Glutamatergic neuron (in vitro differentiated cells): ENCODE measurements around the gene MLST8. TPM values are rescaled to one million over a fixed set of nuclear protein-coding genes. Genes with fewer than 3 reads are reported as not detected.
"Not testable (repeated sequence)": the region's sequence is repeated elsewhere in the genome, so short reads cannot be mapped to it uniquely, and the experiment has no call there.

ENCODE experiments used
- DNase-seq: peaks from one replicate; pipeline ENCODE4 v3.0.0; 2022
- H3K27ac Mint-ChIP-seq: one replicate; pipeline ENCODE4 v1.8.0; 2020; ENCODE audit warnings: mild to moderate bottlenecking, mixed read lengths, inconsistent platforms; ENCODE audit not compliant: unreplicated experiment
- H3K27me3 Mint-ChIP-seq: one replicate; pipeline ENCODE4 v1.8.0; 2020; ENCODE audit warnings: mild to moderate bottlenecking, moderate library complexity, mixed read lengths, inconsistent platforms; ENCODE audit not compliant: unreplicated experiment
- H3K36me3 Mint-ChIP-seq: one replicate; pipeline ENCODE4 v1.8.0; 2020; ENCODE audit warnings: mild to moderate bottlenecking, mixed read lengths, inconsistent platforms; ENCODE audit not compliant: unreplicated experiment
- H3K4me1 Mint-ChIP-seq: one replicate; pipeline ENCODE4 v1.8.0; 2020; ENCODE audit warnings: mild to moderate bottlenecking, low read depth, mixed read lengths, inconsistent platforms; ENCODE audit not compliant: unreplicated experiment
- H3K4me3 Mint-ChIP-seq: one replicate; pipeline ENCODE4 v1.8.0; 2020; ENCODE audit warnings: mild to moderate bottlenecking, mixed read lengths, inconsistent platforms; ENCODE audit not compliant: unreplicated experiment
- H3K9me3 Mint-ChIP-seq: one replicate; pipeline ENCODE4 v1.8.0; 2020; ENCODE audit warnings: mild to moderate bottlenecking, moderate library complexity, mixed read lengths, inconsistent platforms; ENCODE audit not compliant: unreplicated experiment
- CTCF ChIP-seq: fragments of 200-600 bp; sonication (generic); IDR thresholded peaks from one replicate; pipeline ENCODE4 v1.5.0; 2021; ENCODE audit not compliant: partially characterized antibody, unreplicated experiment
- total RNA-seq: library from RNA; stranded (reverse); fragmentation: NEBNext Ultra II Directional; extraction: Animal tissue kit (Norgen Biotek cat#: 25700); gene quantifications from one replicate; pipeline ENCODE4 v1.2.1, GENCODE V29; 2021; ENCODE audit not compliant: unreplicated experiment

MLST8 gene
- total RNA-seq, 1 donor from 2014 or later, result 57.9 TPM

- peaks cover 5% of the 10 kb centered on the region for H3K36me3 Mint-ChIP-seq
- no peak overlapping the region for H3K4me3 Mint-ChIP-seq
- H3K27ac Mint-ChIP-seq, result no peak overlapping the region
- no peaks in the 10 kb centered on the region for H3K4me1 Mint-ChIP-seq
- no peak for DNase-seq
- peaks cover 4% of the 10 kb centered on the region for H3K27me3 Mint-ChIP-seq
- peaks cover 2% of the 10 kb centered on the region for H3K9me3 Mint-ChIP-seq
- TF ChIP-seq CTCF, result no peak
These were observed 51.4 kb downstream of the MLST8 start for GRCh38 chr16:2256531-2257140.

- peaks cover 3% of the 10 kb centered on the region for H3K9me3 Mint-ChIP-seq
- TF ChIP-seq CTCF, result no peak
- H3K4me1 Mint-ChIP-seq, result no peaks in the 10 kb centered on the region
- H3K36me3 Mint-ChIP-seq, result peaks cover 5% of the 10 kb centered on the region
- H3K27me3 Mint-ChIP-seq, result peaks cover 4% of the 10 kb centered on the region
- H3K27ac Mint-ChIP-seq, result no peak overlapping the region
- no peak for DNase-seq
- H3K4me3 Mint-ChIP-seq, result no peak overlapping the region
These were observed 52.5 kb downstream of the MLST8 start for GRCh38 chr16:2257726-2258125.

- H3K4me1 Mint-ChIP-seq, DNase-seq, H3K4me3 Mint-ChIP-seq, H3K36me3 Mint-ChIP-seq, H3K27me3 Mint-ChIP-seq, H3K9me3 Mint-ChIP-seq, H3K27ac Mint-ChIP-seq: not testable (repeated sequence)
These were observed 53.3 kb downstream of the MLST8 start for GRCh38 chr16:2258530-2258929.

Other genes with a start within 250 kb of the MLST8 start
- 302 TPM for gene NDUFB10, start 245.9 kb upstream of the MLST8 start, total RNA-seq
- 1,772 TPM for gene RPS2, start 240.6 kb upstream of the MLST8 start, total RNA-seq
- not detected for gene RNF151, start 238.6 kb upstream of the MLST8 start, total RNA-seq
- 26.8 TPM for gene TBL3, start 233.4 kb upstream of the MLST8 start, total RNA-seq
- 1.3 TPM for gene NOXO1, start 224.0 kb upstream of the MLST8 start, total RNA-seq
- 26.0 TPM for gene GFER, start 221.3 kb upstream of the MLST8 start, total RNA-seq
- 45.7 TPM for gene SYNGR3, start 215.5 kb upstream of the MLST8 start, total RNA-seq
- 90.4 TPM for gene ZNF598, start 195.6 kb upstream of the MLST8 start, total RNA-seq
- 0.91 TPM for gene NPW, start 185.7 kb upstream of the MLST8 start, total RNA-seq
- 22.3 TPM for gene NHERF2, start 178.6 kb upstream of the MLST8 start, total RNA-seq
- gene NTHL1, start 157.6 kb upstream of the MLST8 start, total RNA-seq, result 194 TPM
- gene TSC2, start 157.5 kb upstream of the MLST8 start, total RNA-seq, result 215 TPM
- 628 TPM for gene PKD1, start 69.6 kb upstream of the MLST8 start, total RNA-seq
- 292 TPM for gene RAB26, start 56.8 kb upstream of the MLST8 start, total RNA-seq
- 74.8 TPM for gene TRAF7, start 49.7 kb upstream of the MLST8 start, total RNA-seq
- gene CASKIN1, start 8.8 kb upstream of the MLST8 start, total RNA-seq, result 31.6 TPM
- 30.2 TPM for gene BRICD5, start 5.4 kb downstream of the MLST8 start, total RNA-seq
- 33.9 TPM for gene PGP, start 9.4 kb downstream of the MLST8 start, total RNA-seq
- 53.4 TPM for gene E4F1, start 18.1 kb downstream of the MLST8 start, total RNA-seq
- gene DNASE1L2, start 31.0 kb downstream of the MLST8 start, total RNA-seq, result 3.4 TPM
- 50.9 TPM for gene ECI1, start 46.1 kb downstream of the MLST8 start, total RNA-seq
- gene RNPS1, start 62.7 kb downstream of the MLST8 start, total RNA-seq, result 220 TPM
- 110 TPM for gene ABCA3, start 135.3 kb downstream of the MLST8 start, total RNA-seq
- 26.4 TPM for gene CCNF, start 224.0 kb downstream of the MLST8 start, total RNA-seq